ENCODE results near the gene RFX4. TPM values are rescaled to one million over a fixed set of nuclear protein-coding genes. Genes with fewer than 3 reads are reported as not detected.

The RFX4 gene
- total RNA-seq, 1 donor from 2014 or later: not detected

DNA sequence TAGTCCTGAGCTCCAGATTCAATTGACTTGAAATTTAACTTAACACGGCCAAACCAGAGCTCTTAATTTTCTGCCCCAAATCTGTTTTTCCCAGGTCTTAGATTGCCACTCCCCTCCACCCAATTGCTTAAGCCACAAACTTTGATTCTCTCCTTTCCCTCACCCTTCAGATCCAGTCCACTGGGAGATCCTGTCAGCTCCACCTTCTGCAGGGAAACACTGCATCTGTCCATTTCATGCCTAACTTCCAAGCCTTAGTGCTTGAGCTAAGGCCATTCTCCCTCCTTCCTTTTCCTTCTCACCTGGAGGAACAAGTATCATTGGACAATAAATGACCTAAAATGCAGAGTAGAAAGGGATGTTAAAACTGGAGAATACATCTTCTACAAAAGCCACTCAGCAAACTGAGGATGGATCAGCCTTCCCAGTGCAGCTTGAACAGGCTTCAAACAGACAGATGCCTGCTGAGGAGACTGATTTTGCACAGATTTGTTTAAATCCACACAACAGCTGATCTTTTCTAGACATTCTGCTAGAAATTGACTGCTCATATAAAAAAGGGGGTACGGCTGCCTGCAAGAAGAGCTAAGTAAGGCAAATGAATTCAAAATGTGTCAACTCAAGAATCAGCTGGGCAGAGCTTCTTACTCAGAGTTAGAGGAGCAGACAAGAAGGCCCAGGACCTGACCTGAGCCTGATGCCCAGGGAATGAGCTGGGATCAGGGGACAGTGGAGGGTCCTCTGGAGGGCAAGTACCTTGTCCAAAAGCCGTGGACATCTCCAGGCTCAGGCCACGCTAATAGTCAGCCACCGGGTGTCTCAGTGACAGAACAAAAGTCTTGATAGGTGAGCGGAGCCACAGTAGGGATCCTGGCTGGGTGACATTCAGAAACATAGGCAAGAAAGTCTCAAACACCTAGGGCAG, 110.4 kb downstream of the RFX4 start:
- no peak overlapping the region for H3K27ac Mint-ChIP-seq (ENCODE audit: unreplicated experiment)
- H3K27me3 Mint-ChIP-seq (ENCODE audit: unreplicated experiment): peaks cover 3% of the 10 kb centered on the region
- TF ChIP-seq, protein P1, sequence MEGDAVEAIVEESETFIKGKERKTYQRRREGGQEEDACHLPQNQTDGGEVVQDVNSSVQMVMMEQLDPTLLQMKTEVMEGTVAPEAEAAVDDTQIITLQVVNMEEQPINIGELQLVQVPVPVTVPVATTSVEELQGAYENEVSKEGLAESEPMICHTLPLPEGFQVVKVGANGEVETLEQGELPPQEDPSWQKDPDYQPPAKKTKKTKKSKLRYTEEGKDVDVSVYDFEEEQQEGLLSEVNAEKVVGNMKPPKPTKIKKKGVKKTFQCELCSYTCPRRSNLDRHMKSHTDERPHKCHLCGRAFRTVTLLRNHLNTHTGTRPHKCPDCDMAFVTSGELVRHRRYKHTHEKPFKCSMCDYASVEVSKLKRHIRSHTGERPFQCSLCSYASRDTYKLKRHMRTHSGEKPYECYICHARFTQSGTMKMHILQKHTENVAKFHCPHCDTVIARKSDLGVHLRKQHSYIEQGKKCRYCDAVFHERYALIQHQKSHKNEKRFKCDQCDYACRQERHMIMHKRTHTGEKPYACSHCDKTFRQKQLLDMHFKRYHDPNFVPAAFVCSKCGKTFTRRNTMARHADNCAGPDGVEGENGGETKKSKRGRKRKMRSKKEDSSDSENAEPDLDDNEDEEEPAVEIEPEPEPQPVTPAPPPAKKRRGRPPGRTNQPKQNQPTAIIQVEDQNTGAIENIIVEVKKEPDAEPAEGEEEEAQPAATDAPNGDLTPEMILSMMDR (IDR thresholded peaks at IDR 0.05; ENCODE audit: unreplicated experiment): no peak
- H3K4me3 Mint-ChIP-seq (ENCODE audit: unreplicated experiment): no peak overlapping the region
- H3K9me3 Mint-ChIP-seq (ENCODE audit: unreplicated experiment): no peaks in the 10 kb centered on the region
- H3K4me1 Mint-ChIP-seq (ENCODE audit: unreplicated experiment): no peaks in the 10 kb centered on the region
- H3K36me3 Mint-ChIP-seq (ENCODE audit: low read depth, unreplicated experiment): peaks cover 3% of the 10 kb centered on the region
- DNase-seq (ENCODE audit: low spot score): no peak

DNA sequence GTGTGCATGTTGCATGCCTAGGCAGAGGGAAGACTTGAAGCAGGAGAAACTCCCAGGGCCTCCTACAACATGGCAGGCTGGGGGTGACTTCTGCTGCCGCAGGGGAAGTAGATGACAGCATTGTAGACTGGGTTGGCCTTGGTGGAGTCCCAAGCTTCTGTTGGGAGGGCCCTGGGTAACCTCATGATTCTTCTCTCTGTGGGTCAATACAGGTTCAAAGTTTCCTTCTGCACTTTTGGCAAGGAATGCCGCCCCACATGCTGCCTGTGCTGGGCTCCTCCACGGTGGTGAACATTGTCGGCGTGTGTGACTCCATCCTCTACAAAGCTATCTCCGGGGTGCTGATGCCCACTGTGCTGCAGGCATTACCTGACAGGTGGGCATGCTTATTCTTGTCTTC, 113.3 kb downstream of the RFX4 start:
- Mint-ChIP-seq H3K4me3 (ENCODE audit: unreplicated experiment) (no peak overlapping the region), H3K9me3 (ENCODE audit: unreplicated experiment) (no peaks in the 10 kb centered on the region), H3K4me1 (ENCODE audit: unreplicated experiment) (no peaks in the 10 kb centered on the region), H3K36me3 (ENCODE audit: low read depth, unreplicated experiment) (peaks cover 3% of the 10 kb centered on the region), H3K27me3 (ENCODE audit: unreplicated experiment) (peaks cover 3% of the 10 kb centered on the region), H3K27ac (ENCODE audit: unreplicated experiment) (no peak overlapping the region)
- DNase-seq (ENCODE audit: low spot score): no peak
- TF ChIP-seq, protein P1 (IDR thresholded peaks at IDR 0.05; ENCODE audit: unreplicated experiment): no peak

DNA sequence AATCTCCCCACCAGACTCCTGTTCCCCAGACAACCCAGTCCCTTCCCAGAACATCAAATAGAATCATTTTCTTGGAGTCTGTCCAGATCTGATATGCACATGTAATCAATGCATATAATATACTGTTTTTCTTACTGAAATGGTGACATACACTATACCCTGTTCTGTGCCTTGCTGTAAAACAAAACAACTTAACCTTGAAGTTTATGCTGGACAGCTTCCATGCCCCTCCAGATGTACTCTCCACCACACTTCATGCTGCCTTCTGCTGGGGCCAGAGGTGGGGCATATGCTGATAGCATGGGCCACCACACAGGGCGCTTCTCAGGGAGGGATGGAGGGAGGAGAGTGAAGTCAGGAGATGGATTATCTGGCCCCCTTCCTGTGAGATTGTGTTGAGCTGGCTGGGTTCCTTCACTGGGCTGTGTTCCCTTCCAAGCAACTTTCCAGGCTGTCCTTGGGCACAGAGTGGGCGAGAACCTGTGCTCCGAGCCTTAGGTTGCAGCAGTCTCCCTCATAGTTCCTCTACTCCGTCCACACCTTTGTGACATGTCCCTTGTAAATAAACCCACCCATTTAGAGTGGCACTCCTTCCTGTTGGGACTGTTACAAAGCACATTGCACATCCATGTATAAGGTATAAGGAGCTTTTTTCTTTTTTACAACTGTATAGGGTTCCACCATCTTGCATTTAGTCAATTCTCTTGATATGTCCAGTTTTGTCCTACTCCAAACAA, 114.0 kb downstream of the RFX4 start:
- no peaks in the 10 kb centered on the region for H3K9me3 Mint-ChIP-seq (ENCODE audit: unreplicated experiment)
- H3K4me1 Mint-ChIP-seq (ENCODE audit: unreplicated experiment): no peaks in the 10 kb centered on the region
- TF ChIP-seq, protein P1 (IDR thresholded peaks at IDR 0.05; ENCODE audit: unreplicated experiment): no peak
- no peak overlapping the region for H3K27ac Mint-ChIP-seq (ENCODE audit: unreplicated experiment)
- peaks cover 3% of the 10 kb centered on the region for H3K36me3 Mint-ChIP-seq (ENCODE audit: low read depth, unreplicated experiment)
- no peak for DNase-seq (ENCODE audit: low spot score)
- H3K27me3 Mint-ChIP-seq (ENCODE audit: unreplicated experiment): peaks cover 3% of the 10 kb centered on the region
- H3K4me3 Mint-ChIP-seq (ENCODE audit: unreplicated experiment): no peak overlapping the region

DNA sequence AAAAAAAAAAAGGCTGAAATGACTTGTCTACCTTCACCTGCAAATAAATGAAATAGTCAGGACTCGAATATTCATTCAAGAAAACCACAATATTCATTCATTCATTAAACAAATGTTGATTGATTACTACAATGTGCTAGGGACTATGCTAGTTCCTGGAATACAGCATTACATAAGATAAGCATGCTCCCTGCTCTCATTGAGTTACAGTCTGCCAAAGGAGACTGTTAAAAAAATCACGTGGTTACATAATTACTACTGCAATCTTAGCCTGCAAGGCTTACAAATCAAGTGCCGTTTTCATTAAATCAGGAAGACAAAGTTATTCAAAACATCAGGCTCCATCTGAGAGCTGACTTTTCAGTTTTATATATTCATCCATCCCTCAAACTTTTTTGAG, 121.3 kb downstream of the RFX4 start:
- H3K9me3 Mint-ChIP-seq (ENCODE audit: unreplicated experiment): no peaks in the 10 kb centered on the region
- no peak for DNase-seq (ENCODE audit: low spot score)
- H3K4me3 Mint-ChIP-seq (ENCODE audit: unreplicated experiment): no peak overlapping the region
- H3K36me3 Mint-ChIP-seq (ENCODE audit: low read depth, unreplicated experiment): no peaks in the 10 kb centered on the region
- no peaks in the 10 kb centered on the region for H3K27me3 Mint-ChIP-seq (ENCODE audit: unreplicated experiment)
- TF ChIP-seq, protein P1 (IDR thresholded peaks at IDR 0.05; ENCODE audit: unreplicated experiment): no peak
- no peak overlapping the region for H3K27ac Mint-ChIP-seq (ENCODE audit: unreplicated experiment)
- H3K4me1 Mint-ChIP-seq (ENCODE audit: unreplicated experiment): no peaks in the 10 kb centered on the region

DNA sequence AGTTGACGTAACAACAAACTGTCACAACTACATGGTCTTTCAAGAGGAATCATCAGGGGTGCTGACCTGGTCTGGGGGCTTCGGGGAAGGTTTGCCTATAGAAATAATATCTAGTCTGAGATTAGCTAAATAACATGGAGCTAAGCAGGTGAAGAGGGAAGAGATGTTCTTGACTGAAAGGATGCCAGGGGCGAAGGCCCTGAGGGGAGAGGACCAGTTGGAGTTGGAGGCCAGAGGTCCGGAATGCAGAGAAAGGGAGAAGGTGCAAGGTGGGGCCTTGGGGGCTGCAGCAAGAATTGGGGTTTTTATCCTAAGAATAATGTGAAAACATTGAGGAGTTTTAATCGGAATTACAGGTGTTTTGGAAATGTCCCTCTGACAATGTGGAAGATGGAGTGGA, 123.2 kb downstream of the RFX4 start:
- Mint-ChIP-seq H3K4me3 (ENCODE audit: unreplicated experiment) (no peak overlapping the region), H3K27ac (ENCODE audit: unreplicated experiment) (no peak overlapping the region), H3K27me3 (ENCODE audit: unreplicated experiment) (no peaks in the 10 kb centered on the region), H3K9me3 (ENCODE audit: unreplicated experiment) (no peaks in the 10 kb centered on the region), H3K36me3 (ENCODE audit: low read depth, unreplicated experiment) (no peaks in the 10 kb centered on the region), H3K4me1 (ENCODE audit: unreplicated experiment) (no peaks in the 10 kb centered on the region)
- TF ChIP-seq, protein P1 (IDR thresholded peaks at IDR 0.05; ENCODE audit: unreplicated experiment): no peak
- DNase-seq (ENCODE audit: low spot score): no peak
